Suprapubic skin (tissue), 4 donors: ENCODE data around the gene DPYSL4. TPM values are rescaled to one million over a fixed set of nuclear protein-coding genes. Genes with fewer than 3 reads are reported as not detected.

Source experiments
- DNase-seq, 2 donors: peaks; one replicate each; pipeline ENCODE4 v3.0.0-alpha.2; 2019; ENCODE audit warnings: low spot score in 2 of 2
- H3K27ac ChIP-seq: fragments of 200-600 bp; sonication (generic); one replicate; pipeline ENCODE4 v1.5.1; 2019
- H3K27me3 ChIP-seq: fragments of 200-600 bp; sonication (generic); one replicate; pipeline ENCODE4 v1.5.1; 2019
- H3K36me3 ChIP-seq: fragments of 200-600 bp; sonication (generic); one replicate; pipeline ENCODE4 v1.5.1; 2019
- H3K4me1 ChIP-seq: fragments of 200-600 bp; sonication (generic); one replicate; pipeline ENCODE4 v1.5.1; 2019
- H3K4me3 ChIP-seq: fragments of 200-600 bp; sonication (generic); one replicate; pipeline ENCODE4 v1.5.1; 2019; ENCODE audit warnings: mild to moderate bottlenecking
- H3K9me3 ChIP-seq: fragments of 200-600 bp; sonication (generic); one replicate; pipeline ENCODE4 v1.5.1; 2019
- CTCF ChIP-seq, 2 donors: fragments of 200-600 bp in 1 of 2; fragments of 450-650 bp in 1 of 2; sonication (generic) in 1 of 2; IDR thresholded peaks; one replicate each; pipeline ENCODE4 v1.5.1; 2016 to 2019; ENCODE audit warnings: antibody characterized with exemption in 2 of 2, mild to moderate bottlenecking in 1 of 2, moderate library complexity in 1 of 2
- EP300 ChIP-seq: sonication (generic); formaldehyde crosslinking; IDR thresholded peaks from one replicate; pipeline ENCODE4 v1.6.1; 2017; ENCODE audit warnings: antibody characterized with exemption
- POLR2A ChIP-seq, 2 donors: fragments of 450-650 bp; IDR thresholded peaks; one replicate each; pipeline ENCODE4 v1.6.1; 2017; ENCODE audit warnings: antibody characterized with exemption in 2 of 2, mild to moderate bottlenecking in 2 of 2, moderate library complexity in 2 of 2
- POLR2AphosphoS5 ChIP-seq, 3 donors: sonication (generic); formaldehyde crosslinking; IDR thresholded peaks; one replicate each; pipeline ENCODE4 v1.6.1; 2017; ENCODE audit warnings: antibody characterized with exemption in 3 of 3
- WGBS: methylation state at CpG from one replicate; pipeline ENCODE4 v1.1.5; 2018; 5-methylcytosine and 5-hydroxymethylcytosine counted together
- total RNA-seq, 4 donors: library from RNA; depleted of rRNA; stranded (reverse); fragments of >200 nt; gene quantifications; one replicate each; pipeline ENCODE4 v1.1.0, GENCODE V29; 2016

The DPYSL4 gene
- total RNA-seq, 4 donors from 2014 or later = 0.38 to 1.7 (median 0.91) TPM; not detected in 1

GRCh38 chr10:132173185-132173584 is 13.6 kb upstream of the DPYSL4 start:
- 63% methylated on average over 5 of the region's 5 CpGs for WGBS
- H3K27ac ChIP-seq = no peak overlapping the region
- H3K4me1 ChIP-seq = no peaks in the 10 kb centered on the region
- H3K27me3 ChIP-seq = peaks cover 40% of the 10 kb centered on the region
- H3K36me3 ChIP-seq = no peaks in the 10 kb centered on the region
- H3K9me3 ChIP-seq = no peaks in the 10 kb centered on the region
- TF ChIP-seq POLR2A (IDR thresholded peaks at IDR 0.05) (no peak), CTCF (IDR thresholded peaks at IDR 0.05) (no peak), EP300 (no peak), POLR2AphosphoS5 (IDR thresholded peaks at IDR 0.05) (no peak)
- H3K4me3 ChIP-seq = no peak overlapping the region
- DNase-seq = no peak

GRCh38 chr10:132174237-132174636 is 12.5 kb upstream of the DPYSL4 start:
- Histone ChIP-seq H3K4me1 (no peaks in the 10 kb centered on the region), H3K4me3 (no peak overlapping the region), H3K9me3 (no peaks in the 10 kb centered on the region), H3K27ac (no peak overlapping the region), H3K27me3 (peaks cover 43% of the 10 kb centered on the region), H3K36me3 (no peaks in the 10 kb centered on the region)
- DNase-seq = no peak
- TF ChIP-seq EP300 = no peak
- TF ChIP-seq POLR2AphosphoS5 (IDR thresholded peaks at IDR 0.05) = no peak
- no peak for TF ChIP-seq CTCF (IDR thresholded peaks at IDR 0.05)
- no peak for TF ChIP-seq POLR2A (IDR thresholded peaks at IDR 0.05)
- 87% methylated on average over 11 of the region's 11 CpGs for WGBS

GRCh38 chr10:132175408-132175807 is 11.3 kb upstream of the DPYSL4 start:
- no peak overlapping the region for H3K4me3 ChIP-seq
- H3K27me3 ChIP-seq = peaks cover 43% of the 10 kb centered on the region
- H3K27ac ChIP-seq = no peak overlapping the region
- 67% methylated on average over 1 of the region's 6 CpGs for WGBS
- H3K9me3 ChIP-seq = no peaks in the 10 kb centered on the region
- H3K4me1 ChIP-seq = no peaks in the 10 kb centered on the region
- no peak for TF ChIP-seq POLR2AphosphoS5 (IDR thresholded peaks at IDR 0.05)
- no peak for TF ChIP-seq POLR2A (IDR thresholded peaks at IDR 0.05)
- no peak for TF ChIP-seq CTCF (IDR thresholded peaks at IDR 0.05)
- TF ChIP-seq EP300 = no peak
- no peaks in the 10 kb centered on the region for H3K36me3 ChIP-seq
- DNase-seq = no peak

- Histone ChIP-seq H3K4me3 (no peak overlapping the region), H3K27ac (no peak overlapping the region), H3K36me3 (no peaks in the 10 kb centered on the region), H3K4me1 (no peaks in the 10 kb centered on the region), H3K27me3 (peaks cover 37% of the 10 kb centered on the region), H3K9me3 (no peaks in the 10 kb centered on the region)
- WGBS = 20% methylated on average over 8 of the region's 16 CpGs
- TF ChIP-seq POLR2AphosphoS5 (IDR thresholded peaks at IDR 0.05) (no peak), EP300 (no peak), CTCF (IDR thresholded peaks at IDR 0.05) (no peak), POLR2A (IDR thresholded peaks at IDR 0.05) (no peak)
- DNase-seq = no peak
Measured at GRCh38 chr10:132175907-132176581, 10.7 kb upstream of the DPYSL4 start.

GRCh38 chr10:132176623-132177500 is 9.9 kb upstream of the DPYSL4 start:
- peaks cover 37% of the 10 kb centered on the region for H3K27me3 ChIP-seq

More at GRCh38 chr10:132176623-132177500, 9.9 kb upstream of the DPYSL4 start:
- Histone ChIP-seq H3K36me3 (no peaks in the 10 kb centered on the region), H3K4me1 (no peaks in the 10 kb centered on the region), H3K4me3 (no peak overlapping the region), H3K27ac (no peak overlapping the region), H3K9me3 (no peaks in the 10 kb centered on the region)
- no peak for TF ChIP-seq POLR2AphosphoS5 (IDR thresholded peaks at IDR 0.05)
- no peak for TF ChIP-seq EP300
- TF ChIP-seq POLR2A (IDR thresholded peaks at IDR 0.05) = no peak
- no peak for TF ChIP-seq CTCF (IDR thresholded peaks at IDR 0.05)
- no peak for DNase-seq
- 67% methylated on average over 19 of the region's 19 CpGs for WGBS
